ENCODE measurements around the gene RPS27.

DNA sequence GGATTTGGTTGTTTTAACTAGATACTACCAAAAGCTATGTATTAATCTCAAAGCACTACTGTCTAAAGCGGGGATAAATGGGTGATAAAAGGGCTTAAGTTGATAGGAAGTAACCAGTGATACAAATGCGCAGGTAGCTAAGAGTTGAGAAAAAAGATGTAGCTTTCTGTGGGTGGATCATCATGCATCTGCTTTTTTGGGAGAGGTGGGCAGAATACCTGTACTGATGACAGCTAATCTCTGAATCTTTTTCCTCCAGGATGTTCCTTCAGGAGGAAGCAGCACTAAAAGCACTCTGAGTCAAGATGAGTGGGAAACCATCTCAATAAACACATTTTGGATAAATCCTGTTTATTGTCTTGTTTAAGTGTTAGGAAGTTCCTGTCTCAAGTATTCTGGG lies 1.2 kb downstream of the RPS27 start:
- TF ChIP-seq, protein P1, sequence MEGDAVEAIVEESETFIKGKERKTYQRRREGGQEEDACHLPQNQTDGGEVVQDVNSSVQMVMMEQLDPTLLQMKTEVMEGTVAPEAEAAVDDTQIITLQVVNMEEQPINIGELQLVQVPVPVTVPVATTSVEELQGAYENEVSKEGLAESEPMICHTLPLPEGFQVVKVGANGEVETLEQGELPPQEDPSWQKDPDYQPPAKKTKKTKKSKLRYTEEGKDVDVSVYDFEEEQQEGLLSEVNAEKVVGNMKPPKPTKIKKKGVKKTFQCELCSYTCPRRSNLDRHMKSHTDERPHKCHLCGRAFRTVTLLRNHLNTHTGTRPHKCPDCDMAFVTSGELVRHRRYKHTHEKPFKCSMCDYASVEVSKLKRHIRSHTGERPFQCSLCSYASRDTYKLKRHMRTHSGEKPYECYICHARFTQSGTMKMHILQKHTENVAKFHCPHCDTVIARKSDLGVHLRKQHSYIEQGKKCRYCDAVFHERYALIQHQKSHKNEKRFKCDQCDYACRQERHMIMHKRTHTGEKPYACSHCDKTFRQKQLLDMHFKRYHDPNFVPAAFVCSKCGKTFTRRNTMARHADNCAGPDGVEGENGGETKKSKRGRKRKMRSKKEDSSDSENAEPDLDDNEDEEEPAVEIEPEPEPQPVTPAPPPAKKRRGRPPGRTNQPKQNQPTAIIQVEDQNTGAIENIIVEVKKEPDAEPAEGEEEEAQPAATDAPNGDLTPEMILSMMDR (IDR thresholded peaks at IDR 0.05; ENCODE audit: insufficient read depth, low read depth, low read length), result no peak
- TF ChIP-seq EZH2 (IDR thresholded peaks at IDR 0.05; ENCODE audit: insufficient read depth, low read length), result no peak

Data from astrocyte (in vitro differentiated cells and primary cell).